GM12892 (cell line): ENCODE measurements around the gene GRK6.
A peak's percentile ranks its signal among the peaks of the same experiment; 100 is the strongest.

ENCODE experiments used
- POLR2A ChIP-seq: IDR thresholded peaks from 2 replicates; pipeline ENCODE4 v1.6.1; 2011; ENCODE audit warnings: low read depth, low read length, control low read depth
- POLR2AphosphoS5 ChIP-seq: IDR thresholded peaks from 2 replicates; pipeline ENCODE4 v1.6.1; 2011; ENCODE audit warnings: low read depth, low read length, control low read depth

DNA sequence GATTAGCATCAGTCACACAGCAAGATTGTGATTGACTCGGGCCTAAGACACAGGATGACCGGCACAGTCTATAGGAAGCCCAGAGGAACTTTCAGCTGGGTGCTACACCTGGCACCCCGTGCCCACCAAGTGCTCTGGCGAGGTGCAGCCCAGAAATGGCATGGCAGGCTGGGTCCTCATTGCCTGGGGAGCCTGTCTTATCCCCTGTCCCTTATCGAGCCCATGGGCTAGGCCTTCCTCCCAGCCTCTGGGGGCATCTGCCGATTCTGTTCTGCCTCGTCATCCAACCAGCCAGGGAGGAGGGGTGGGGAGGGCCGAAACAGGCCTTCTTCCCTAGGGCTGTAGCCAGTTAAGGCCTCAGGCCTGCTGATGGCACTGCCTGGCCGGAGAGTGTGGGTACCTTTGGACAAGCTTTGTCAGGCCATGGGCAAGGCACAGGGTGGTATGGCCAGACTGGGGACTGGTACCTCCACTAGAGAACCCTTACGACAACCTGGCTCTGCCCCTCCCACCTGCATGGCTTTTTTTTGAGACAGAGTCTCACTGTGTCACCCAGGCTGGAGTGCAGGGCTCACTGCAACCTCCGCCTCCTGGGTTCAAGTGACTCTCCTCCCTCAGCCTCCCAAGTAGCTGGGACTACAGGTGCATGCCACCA is 1.6 kb downstream of the GRK6 start:
- TF ChIP-seq POLR2A (peak; percentile 22; the same call in 1 of the 2 replicates), POLR2AphosphoS5 (no peak; the same call in 1 of the 2 replicates)
